ENCODE data around the gene EIF4E3. TPM values are rescaled to one million over a fixed set of nuclear protein-coding genes. Genes with fewer than 3 reads are reported as not detected.

Gene EIF4E3
- polyA plus RNA-seq, 1 donor (not counting 4 experiments of a cell fraction or from before 2014, with no cell fraction given), result 2.2 TPM

- Histone ChIP-seq H3K9me3 (ENCODE audit: control insufficient read depth, low read depth, low read length) (no peaks in the 10 kb centered on the region), H2AFZ (ENCODE audit: control insufficient read depth, low read length) (no peak overlapping the region), H3K79me2 (ENCODE audit: control insufficient read depth, insufficient read depth, low read length) (no peaks in the 10 kb centered on the region), H3K27me3 (ENCODE audit: control insufficient read depth, extremely low read depth, insufficient read depth, low read length) (peaks cover 38% of the 10 kb centered on the region), H3K4me2 (ENCODE audit: control insufficient read depth, extremely low read depth, insufficient read depth, low read depth, low read length) (no peak overlapping the region), H3K36me3 (ENCODE audit: control insufficient read depth in 2 of 2, extremely low read depth in 1 of 2, insufficient read depth in 2 of 2, low read length in 2 of 2) (no peaks in the 10 kb centered on the region), H3K9me1 (ENCODE audit: control insufficient read depth, extremely low read depth, insufficient read depth, low read length) (no peaks in the 10 kb centered on the region), H4K20me1 (ENCODE audit: control insufficient read depth, extremely low read depth, insufficient read depth, low read length) (no peaks in the 10 kb centered on the region), H3K27ac (ENCODE audit: control insufficient read depth, insufficient read depth, low read length) (no peak overlapping the region), H3K4me3 (ENCODE audit: control insufficient read depth in 2 of 3, extremely low read depth in 1 of 3, insufficient read depth in 2 of 3, low read depth in 1 of 3, low read length in 3 of 3) (no peak overlapping the region), H3K4me1 (ENCODE audit: control insufficient read depth, extremely low read depth, insufficient read depth, low read length) (no peaks in the 10 kb centered on the region), H3K9ac (ENCODE audit: control insufficient read depth, extremely low read depth, insufficient read depth, low read length) (no peak overlapping the region)
- dilution Hi-C loops (cut with MboI; ENCODE audit: extremely low pct_ligation_motif_present, low sequenced_read_pairs), result no loop called here
- DNase-seq (ENCODE audit: low read depth, low spot score), result no peak
- no peak for TF ChIP-seq CTCF (optimal IDR thresholded peaks at IDR 0.05 in 1 of 3, IDR thresholded peaks at IDR 0.05 in 1 of 3, conservative IDR thresholded peaks at IDR 0.05 in 1 of 3; ENCODE audit: extremely low read depth in 1 of 3, insufficient read depth in 2 of 3, low read length in 3 of 3)
- no peak for TF ChIP-seq EZH2 (IDR thresholded peaks at IDR 0.05; ENCODE audit: low read length)
- no peak for FAIRE-seq
These were observed 32.9 kb upstream of the EIF4E3 start for GRCh38 chr3:71758091-71758490.

- Histone ChIP-seq H3K27me3 (ENCODE audit: control insufficient read depth, extremely low read depth, insufficient read depth, low read length) (peaks cover 48% of the 10 kb centered on the region), H3K36me3 (ENCODE audit: control insufficient read depth in 2 of 2, extremely low read depth in 1 of 2, insufficient read depth in 2 of 2, low read length in 2 of 2) (no peaks in the 10 kb centered on the region), H3K4me2 (ENCODE audit: control insufficient read depth, extremely low read depth, insufficient read depth, low read depth, low read length) (no peak overlapping the region), H4K20me1 (ENCODE audit: control insufficient read depth, extremely low read depth, insufficient read depth, low read length) (no peaks in the 10 kb centered on the region), H3K4me1 (ENCODE audit: control insufficient read depth, extremely low read depth, insufficient read depth, low read length) (no peaks in the 10 kb centered on the region), H3K9me3 (ENCODE audit: control insufficient read depth, low read depth, low read length) (no peaks in the 10 kb centered on the region), H3K4me3 (ENCODE audit: control insufficient read depth in 2 of 3, extremely low read depth in 1 of 3, insufficient read depth in 2 of 3, low read depth in 1 of 3, low read length in 3 of 3) (peak overlapping the region in 1 of 3 experiments; percentile 27), H3K79me2 (ENCODE audit: control insufficient read depth, insufficient read depth, low read length) (no peaks in the 10 kb centered on the region), H3K9me1 (ENCODE audit: control insufficient read depth, extremely low read depth, insufficient read depth, low read length) (no peaks in the 10 kb centered on the region), H2AFZ (ENCODE audit: control insufficient read depth, low read length) (no peak overlapping the region), H3K9ac (ENCODE audit: control insufficient read depth, extremely low read depth, insufficient read depth, low read length) (no peak overlapping the region), H3K27ac (ENCODE audit: control insufficient read depth, insufficient read depth, low read length) (no peak overlapping the region)
- DNase-seq (ENCODE audit: low read depth, low spot score) (no peak), FAIRE-seq (no peak)
- dilution Hi-C loops (cut with MboI; ENCODE audit: extremely low pct_ligation_motif_present, low sequenced_read_pairs), result no loop called here
- TF ChIP-seq CTCF (optimal IDR thresholded peaks at IDR 0.05 in 1 of 3, IDR thresholded peaks at IDR 0.05 in 1 of 3, conservative IDR thresholded peaks at IDR 0.05 in 1 of 3; ENCODE audit: extremely low read depth in 1 of 3, insufficient read depth in 2 of 3, low read length in 3 of 3) (no peak), EZH2 (IDR thresholded peaks at IDR 0.05; ENCODE audit: low read length) (peak; percentile 34)
These were observed 29.5 kb upstream of the EIF4E3 start for GRCh38 chr3:71754610-71755253.
